HG02763 (cell line): ENCODE measurements around the gene P2RY12.

Source experiments
- ATAC-seq: cut with Tn5 transposase; IDR thresholded peaks from one replicate; pipeline ENCODE4 v1.9.1; 2021; ENCODE audit warnings: mild to moderate bottlenecking, moderate library complexity; ENCODE audit not compliant: unreplicated experiment

Gene P2RY12

DNA sequence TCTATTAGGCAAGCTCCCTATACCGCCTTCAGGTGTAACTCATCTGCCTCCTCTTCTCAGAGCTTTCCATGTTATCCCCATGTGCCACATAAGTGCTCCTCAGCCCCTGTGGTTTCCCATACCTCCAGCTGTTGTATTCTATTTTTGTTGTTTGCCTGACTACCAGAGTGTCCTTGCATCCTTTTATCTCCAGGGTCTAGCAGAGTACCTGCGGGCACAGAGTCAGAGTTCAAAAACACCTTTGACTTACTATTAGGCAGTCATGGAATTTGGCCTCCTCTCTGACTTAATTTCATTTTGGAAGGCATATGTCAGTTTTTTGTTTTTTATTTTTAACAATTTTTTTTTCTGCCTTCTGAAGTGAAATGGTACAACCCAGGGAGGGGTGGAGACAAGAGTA, 75.0 kb downstream of the P2RY12 start:
- ATAC-seq, result no peak

GRCh38 chr3:151307583-151308488, 76.7 kb downstream of the P2RY12 start:
- ATAC-seq, result no peak

- no peak for ATAC-seq
These were observed 77.4 kb downstream of the P2RY12 start for GRCh38 chr3:151307131-151307530.

GRCh38 chr3:151306168-151306810, 78.3 kb downstream of the P2RY12 start:
- ATAC-seq, result no peak

- ATAC-seq, result no peak
These were observed 78.8 kb downstream of the P2RY12 start for GRCh38 chr3:151305775-151306151.

DNA sequence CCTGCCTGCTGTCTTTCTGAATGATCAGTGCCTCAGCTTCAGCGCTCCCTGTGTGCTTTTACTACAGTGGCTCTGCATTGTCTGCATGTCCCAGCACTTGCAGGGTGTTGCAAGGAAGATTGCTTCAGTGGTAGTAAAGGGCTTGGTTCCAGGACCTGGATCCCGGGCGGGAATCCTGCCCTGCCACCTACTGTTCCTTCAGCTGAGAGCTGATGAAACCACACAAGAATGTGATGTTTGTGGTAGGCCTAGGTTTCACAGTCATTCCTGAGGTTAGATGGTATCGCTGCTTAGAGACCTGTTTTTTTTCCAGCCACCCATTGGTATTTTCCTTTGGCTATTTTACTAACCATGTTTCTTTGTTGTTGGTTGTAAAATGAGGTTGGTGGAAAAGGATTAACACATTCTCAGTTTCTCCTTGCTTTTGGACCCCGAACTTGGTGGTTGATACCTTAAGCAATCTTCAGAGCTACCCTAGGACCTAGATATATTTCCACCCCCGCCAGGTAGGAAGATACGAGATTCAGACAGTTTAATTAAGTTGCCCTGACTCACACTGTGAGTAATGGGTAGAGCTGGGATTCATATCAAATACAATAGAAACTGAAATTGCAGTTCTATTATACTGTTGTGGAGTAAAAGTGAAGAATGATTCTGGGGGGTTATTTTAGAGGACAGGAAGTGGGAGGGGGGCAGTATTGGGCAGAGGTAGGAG, 79.3 kb downstream of the P2RY12 start:
- no peak for ATAC-seq

- no peak for ATAC-seq
These were observed 80.8 kb downstream of the P2RY12 start for GRCh38 chr3:151303751-151304150.

- no peak for ATAC-seq
These were observed 82.8 kb downstream of the P2RY12 start for GRCh38 chr3:151301787-151302186.

GRCh38 chr3:151300539-151300938, 84.0 kb downstream of the P2RY12 start:
- no peak for ATAC-seq

DNA sequence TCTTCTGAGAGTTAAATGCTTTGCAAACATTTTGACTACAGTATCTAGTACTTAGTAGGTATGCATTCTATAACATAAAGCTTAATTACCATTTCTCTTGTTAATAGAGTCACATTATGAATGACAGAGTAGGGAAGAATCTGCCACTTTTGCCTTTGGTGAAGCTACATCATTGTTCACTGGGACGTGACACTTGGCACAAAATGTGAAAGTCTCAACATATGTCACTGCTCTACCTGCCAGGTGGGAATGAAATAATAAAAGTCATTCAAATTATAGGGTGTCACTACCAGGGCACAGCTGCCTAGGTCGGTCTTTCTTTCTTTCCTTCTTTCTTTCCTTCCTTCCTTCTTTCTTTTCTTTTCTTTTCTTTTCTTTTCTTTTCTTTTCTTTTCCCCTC, 85.5 kb downstream of the P2RY12 start:
- ATAC-seq, result no peak

GRCh38 chr3:151297429-151297828, 87.1 kb downstream of the P2RY12 start:
- no peak for ATAC-seq

DNA sequence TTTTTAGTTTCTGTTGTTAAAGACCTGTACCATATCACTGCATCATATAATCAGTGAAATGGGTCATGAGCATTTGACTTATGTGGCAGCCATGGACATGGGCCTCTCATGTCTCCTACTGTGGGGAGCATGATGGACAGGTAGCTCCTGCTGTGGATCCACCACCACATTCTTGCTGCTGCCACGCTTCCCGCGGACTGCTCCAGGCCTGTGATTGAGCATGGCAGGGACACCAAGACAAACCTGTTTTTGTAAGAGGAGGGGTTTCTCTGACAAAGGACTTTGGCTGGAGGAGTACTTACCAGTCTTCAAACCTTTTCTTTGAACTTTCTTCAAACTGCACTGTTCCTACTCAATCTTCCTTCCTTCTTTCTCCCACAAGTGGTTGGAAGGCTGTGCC, 88.3 kb downstream of the P2RY12 start:
- no peak for ATAC-seq

- no peak for ATAC-seq
These were observed 91.4 kb downstream of the P2RY12 start for GRCh38 chr3:151293127-151293526.

- ATAC-seq, result no peak
These were observed 93.9 kb downstream of the P2RY12 start for GRCh38 chr3:151290673-151291072.

DNA sequence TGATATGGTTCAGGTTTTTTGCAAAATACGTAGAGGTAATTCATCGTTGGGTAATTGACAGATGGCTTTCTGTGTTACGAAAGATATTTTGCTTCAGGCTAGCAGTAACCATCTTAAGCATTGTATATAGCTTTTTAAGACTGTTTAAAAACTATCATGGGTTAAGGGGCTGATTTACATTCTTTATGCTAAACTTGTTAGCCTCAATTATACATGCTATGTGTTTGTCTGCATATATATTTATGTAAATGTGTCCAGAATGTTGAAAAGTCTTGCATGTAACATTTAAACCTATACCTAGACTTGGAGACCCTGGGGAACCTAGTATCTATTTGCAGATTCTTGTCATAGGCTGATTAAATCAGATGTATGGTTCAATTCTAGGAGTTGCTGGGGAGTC, 95.1 kb downstream of the P2RY12 start:
- no peak for ATAC-seq
